Rectal smooth muscle tissue (tissue), 1 donor: ENCODE results near the gene NAALADL2.

ENCODE experiments used
- H3K27ac ChIP-seq: one replicate; pipeline ENCODE4 v1.7.0; 2013; ENCODE audit warnings: low read depth, low read length, inconsistent platforms
- H3K27me3 ChIP-seq: one replicate; pipeline ENCODE4 v1.7.0; 2013; ENCODE audit warnings: low read length; ENCODE audit not compliant: control insufficient read depth, insufficient read depth
- H3K36me3 ChIP-seq: one replicate; pipeline ENCODE4 v1.7.0; 2013; ENCODE audit warnings: low read length; ENCODE audit not compliant: control insufficient read depth, insufficient read depth
- H3K4me1 ChIP-seq: one replicate; pipeline ENCODE4 v1.7.0; 2013; ENCODE audit warnings: low read length; ENCODE audit not compliant: control insufficient read depth, insufficient read depth
- H3K4me3 ChIP-seq: one replicate; pipeline ENCODE4 v1.7.0; 2013; ENCODE audit warnings: low read length
- H3K9ac ChIP-seq: one replicate; pipeline ENCODE4 v1.7.0; 2013; ENCODE audit warnings: low read length

NAALADL2 gene

GRCh38 chr3:175335229-175335628 lies 476.1 kb downstream of the NAALADL2 start:
- Histone ChIP-seq H3K4me3 (no peak overlapping the region), H3K4me1 (no peaks in the 10 kb centered on the region), H3K9ac (no peak overlapping the region), H3K27me3 (no peaks in the 10 kb centered on the region), H3K36me3 (no peaks in the 10 kb centered on the region), H3K27ac (no peak overlapping the region)

GRCh38 chr3:175336406-175337133 lies 477.4 kb downstream of the NAALADL2 start:
- H3K36me3 ChIP-seq: no peaks in the 10 kb centered on the region
- no peak overlapping the region for H3K27ac ChIP-seq
- no peaks in the 10 kb centered on the region for H3K4me1 ChIP-seq
- H3K9ac ChIP-seq: no peak overlapping the region
- no peak overlapping the region for H3K4me3 ChIP-seq
- H3K27me3 ChIP-seq: no peaks in the 10 kb centered on the region

- no peaks in the 10 kb centered on the region for H3K36me3 ChIP-seq
- no peak overlapping the region for H3K27ac ChIP-seq
- no peak overlapping the region for H3K4me3 ChIP-seq
- no peaks in the 10 kb centered on the region for H3K4me1 ChIP-seq
- H3K9ac ChIP-seq: no peak overlapping the region
- no peaks in the 10 kb centered on the region for H3K27me3 ChIP-seq
Observed at GRCh38 chr3:175337631-175338030, 478.5 kb downstream of the NAALADL2 start.

GRCh38 chr3:175338775-175339535 lies 479.8 kb downstream of the NAALADL2 start:
- no peak overlapping the region for H3K27ac ChIP-seq
- no peaks in the 10 kb centered on the region for H3K36me3 ChIP-seq
- no peak overlapping the region for H3K4me3 ChIP-seq

GRCh38 chr3:175340338-175341015 lies 481.3 kb downstream of the NAALADL2 start:
- no peaks in the 10 kb centered on the region for H3K27me3 ChIP-seq
- no peak overlapping the region for H3K27ac ChIP-seq
- no peak overlapping the region for H3K9ac ChIP-seq
- no peak overlapping the region for H3K4me3 ChIP-seq
- no peaks in the 10 kb centered on the region for H3K4me1 ChIP-seq
- no peaks in the 10 kb centered on the region for H3K36me3 ChIP-seq

More at GRCh38 chr3:175338775-175339535, 479.8 kb downstream of the NAALADL2 start:
- Histone ChIP-seq H3K9ac (no peak overlapping the region), H3K4me1 (no peaks in the 10 kb centered on the region), H3K27me3 (no peaks in the 10 kb centered on the region)

GRCh38 chr3:175342196-175342595 lies 483.1 kb downstream of the NAALADL2 start:
- no peak overlapping the region for H3K4me3 ChIP-seq
- no peaks in the 10 kb centered on the region for H3K36me3 ChIP-seq
- no peak overlapping the region for H3K27ac ChIP-seq
- H3K9ac ChIP-seq: no peak overlapping the region
- H3K27me3 ChIP-seq: no peaks in the 10 kb centered on the region
- no peaks in the 10 kb centered on the region for H3K4me1 ChIP-seq

GRCh38 chr3:175343946-175344345 lies 484.8 kb downstream of the NAALADL2 start:
- no peak overlapping the region for H3K4me3 ChIP-seq
- no peaks in the 10 kb centered on the region for H3K36me3 ChIP-seq
- H3K4me1 ChIP-seq: no peaks in the 10 kb centered on the region
- H3K9ac ChIP-seq: no peak overlapping the region
- H3K27ac ChIP-seq: no peak overlapping the region
- no peaks in the 10 kb centered on the region for H3K27me3 ChIP-seq

- no peaks in the 10 kb centered on the region for H3K27me3 ChIP-seq
- H3K36me3 ChIP-seq: no peaks in the 10 kb centered on the region
- H3K27ac ChIP-seq: no peak overlapping the region
- H3K9ac ChIP-seq: no peak overlapping the region
- H3K4me1 ChIP-seq: no peaks in the 10 kb centered on the region
- H3K4me3 ChIP-seq: no peak overlapping the region
Observed at GRCh38 chr3:175346573-175347356, 487.6 kb downstream of the NAALADL2 start.

GRCh38 chr3:175349168-175349567 lies 490.0 kb downstream of the NAALADL2 start:
- H3K36me3 ChIP-seq: no peaks in the 10 kb centered on the region
- H3K4me1 ChIP-seq: no peaks in the 10 kb centered on the region
- H3K27me3 ChIP-seq: no peaks in the 10 kb centered on the region
- no peak overlapping the region for H3K4me3 ChIP-seq
- no peak overlapping the region for H3K27ac ChIP-seq
- H3K9ac ChIP-seq: no peak overlapping the region

GRCh38 chr3:175355801-175356335 lies 496.7 kb downstream of the NAALADL2 start:
- H3K27ac ChIP-seq: no peak overlapping the region
- no peaks in the 10 kb centered on the region for H3K27me3 ChIP-seq
- no peak overlapping the region for H3K4me3 ChIP-seq
- H3K36me3 ChIP-seq: no peaks in the 10 kb centered on the region
- H3K4me1 ChIP-seq: no peaks in the 10 kb centered on the region
- H3K9ac ChIP-seq: no peak overlapping the region

GRCh38 chr3:175356899-175357324 lies 497.8 kb downstream of the NAALADL2 start:
- no peak overlapping the region for H3K4me3 ChIP-seq
- no peak overlapping the region for H3K27ac ChIP-seq
- no peaks in the 10 kb centered on the region for H3K4me1 ChIP-seq
- no peak overlapping the region for H3K9ac ChIP-seq
- H3K27me3 ChIP-seq: no peaks in the 10 kb centered on the region
- H3K36me3 ChIP-seq: no peaks in the 10 kb centered on the region

GRCh38 chr3:175357758-175358157 lies 498.6 kb downstream of the NAALADL2 start:
- no peaks in the 10 kb centered on the region for H3K27me3 ChIP-seq
- H3K9ac ChIP-seq: no peak overlapping the region
- no peak overlapping the region for H3K27ac ChIP-seq
- H3K4me1 ChIP-seq: no peaks in the 10 kb centered on the region
- H3K36me3 ChIP-seq: no peaks in the 10 kb centered on the region
- H3K4me3 ChIP-seq: no peak overlapping the region
